A673 (cell line): ENCODE data around the gene MTCH1. TPM values are rescaled to one million over a fixed set of nuclear protein-coding genes. Genes with fewer than 3 reads are reported as not detected.

Source experiments
- BruUV-seq: library from RNA; stranded (reverse); fragments of 400-500 nt; replicated peaks from 2 replicates; lab custom pipeline; 2021; lab: Mats Ljungman, UMichigan
- CTCF ChIA-PET: fragments of 300-600 bp; sonication (Branson Sonifier 250); formaldehyde crosslinking; loops from one replicate; lab custom pipeline; 2022; ENCODE audit warnings: antibody characterized with exemption; lab: Charles Lee
- POLR2A ChIA-PET: fragments of 300-600 bp; sonication (Branson Sonifier 250); formaldehyde crosslinking; loops from one replicate; lab custom pipeline; 2022; ENCODE audit warnings: antibody characterized with exemption; ENCODE audit not compliant: low non-redundant PET; lab: Charles Lee
- DNase-seq: peaks from one replicate; pipeline ENCODE4 v3.0.0-alpha.2; 2015; ENCODE audit warnings: low spot score
- H3K27ac ChIP-seq: fragments of 200-600 bp; sonication (generic); 2 replicates; pipeline ENCODE4 v1.5.1; 2016; ENCODE audit warnings: mixed run types, low read depth, mild to moderate bottlenecking, mixed read lengths, antibody characterized with exemption, low read length; ENCODE audit not compliant: poor library complexity, severe bottlenecking
- H3K27me3 ChIP-seq: fragments of 200-600 bp; sonication (generic); replicated peaks from 2 replicates; pipeline ENCODE4 v1.6.1; 2017; ENCODE audit warnings: mixed run types, low read depth, mild to moderate bottlenecking, mixed read lengths, antibody characterized with exemption, low read length; ENCODE audit not compliant: insufficient read depth, poor library complexity
- H3K36me3 ChIP-seq: fragments of 200-600 bp; sonication (generic); 2 replicates; pipeline ENCODE4 v1.6.1; 2016; ENCODE audit warnings: mixed run types, mild to moderate bottlenecking, mixed read lengths, antibody characterized with exemption, low read length; ENCODE audit not compliant: insufficient read depth, poor library complexity, severe bottlenecking
- H3K4me1 ChIP-seq: fragments of 200-600 bp; sonication (generic); 2 replicates; pipeline ENCODE4 v1.6.1; 2017; ENCODE audit warnings: mixed run types, mild to moderate bottlenecking, mixed read lengths, antibody characterized with exemption, low read length; ENCODE audit not compliant: insufficient read depth, poor library complexity, severe bottlenecking
- H3K4me3 ChIP-seq: fragments of 200-600 bp; sonication (generic); 2 replicates; pipeline ENCODE4 v1.5.1; 2016; ENCODE audit warnings: low read depth, mixed run types, mild to moderate bottlenecking, mixed read lengths, low read length; ENCODE audit not compliant: poor library complexity, severe bottlenecking
- H3K9me3 ChIP-seq: fragments of 200-600 bp; sonication (generic); 2 replicates; pipeline ENCODE4 v1.6.1; 2016; ENCODE audit warnings: mixed run types, low read depth, mild to moderate bottlenecking, mixed read lengths, antibody characterized with exemption, low read length; ENCODE audit not compliant: poor library complexity, severe bottlenecking
- EZH2 ChIP-seq: fragments of 200-600 bp; sonication (generic); IDR thresholded peaks from 2 replicates; pipeline ENCODE4 v1.6.1; 2017; ENCODE audit warnings: borderline replicate concordance, low read depth, mild to moderate bottlenecking, mixed read lengths, antibody characterized with exemption, low read length; ENCODE audit not compliant: poor library complexity, severe bottlenecking
- intact Hi-C: fragments of 100-400 bp; cut with micrococcal nuclease; formaldehyde crosslinking; loops from one replicate; pipeline ENCODE4 v1.10.0; 2022; ENCODE audit not compliant: unreplicated experiment
- total RNA-seq: library from RNA; stranded (reverse); gene quantifications from 2 replicates; pipeline ENCODE4 v1.2.3, GENCODE V29; 2021
- TF ChIP-seq, protein P1 (sequence below): fragments of 300-800, 200-600 bp; sonication (generic); conservative IDR thresholded peaks from 2 replicates; pipeline ENCODE4 v1.5.1; 2017; ENCODE audit warnings: low read depth, mild to moderate bottlenecking, antibody characterized with exemption, low read length, moderate library complexity, mixed read lengths

MTCH1 gene
- total RNA-seq, 1 experiment from 2014 or later, result 242 TPM

DNA sequence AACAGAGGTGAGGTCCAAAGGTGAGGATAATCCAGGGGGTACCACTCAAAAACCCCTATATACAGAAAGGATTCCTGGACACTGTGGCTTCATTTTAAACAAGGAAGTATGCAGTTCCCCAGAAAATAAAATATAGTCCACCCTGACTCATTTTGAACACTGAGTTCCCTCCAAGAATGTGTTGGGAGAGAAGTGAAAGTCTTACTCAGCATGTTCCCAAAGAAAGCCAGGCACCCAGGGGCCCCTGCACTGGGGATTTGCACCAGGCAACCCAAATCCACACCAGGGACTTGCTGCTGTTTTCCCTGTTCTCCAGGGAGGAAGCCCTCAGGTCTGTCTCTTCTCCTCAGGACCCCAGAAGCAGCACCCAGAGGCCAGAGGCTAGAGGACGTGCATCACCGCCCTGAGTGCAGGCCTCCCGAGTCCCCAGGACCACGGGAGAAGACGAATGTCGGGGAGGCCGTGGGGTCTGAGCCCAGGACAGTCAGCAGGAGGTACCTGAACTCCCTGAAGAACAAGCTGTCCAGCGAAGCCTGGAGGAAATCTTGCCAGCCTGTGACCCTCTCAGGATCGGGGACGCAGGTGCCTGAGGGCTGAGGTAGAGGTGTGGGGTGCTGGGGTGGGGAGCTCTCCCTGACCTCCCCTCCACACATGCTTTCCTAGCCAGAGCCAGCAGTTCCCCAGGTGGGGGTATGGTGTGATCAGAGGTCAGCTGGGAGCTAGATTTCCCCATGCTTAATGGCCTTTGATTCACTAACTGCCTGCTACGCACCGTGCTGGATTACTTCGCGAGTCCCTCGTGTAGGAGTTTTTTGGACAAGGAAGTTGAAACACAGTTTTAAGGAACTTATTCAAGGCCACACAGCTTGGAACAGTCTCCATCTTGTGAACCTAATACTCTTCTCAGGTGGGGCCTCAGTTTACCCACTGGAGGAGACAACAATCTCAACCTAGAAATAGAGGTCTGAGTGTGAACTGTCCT lies 22.8 kb upstream of the MTCH1 start:
- ChIA-PET POLR2A (no interaction called here), CTCF (no interaction called here)
- Histone ChIP-seq H3K9me3 (no peaks in the 10 kb centered on the region), H3K36me3 (no peaks in the 10 kb centered on the region), H3K27me3 (no peaks in the 10 kb centered on the region), H3K4me3 (no peak overlapping the region), H3K27ac (no peak overlapping the region), H3K4me1 (no peaks in the 10 kb centered on the region)
- intact Hi-C loops, result no loop called here
- no TSS peak for BruUV-seq
- DNase-seq, result no peak
- TF ChIP-seq, protein P1, sequence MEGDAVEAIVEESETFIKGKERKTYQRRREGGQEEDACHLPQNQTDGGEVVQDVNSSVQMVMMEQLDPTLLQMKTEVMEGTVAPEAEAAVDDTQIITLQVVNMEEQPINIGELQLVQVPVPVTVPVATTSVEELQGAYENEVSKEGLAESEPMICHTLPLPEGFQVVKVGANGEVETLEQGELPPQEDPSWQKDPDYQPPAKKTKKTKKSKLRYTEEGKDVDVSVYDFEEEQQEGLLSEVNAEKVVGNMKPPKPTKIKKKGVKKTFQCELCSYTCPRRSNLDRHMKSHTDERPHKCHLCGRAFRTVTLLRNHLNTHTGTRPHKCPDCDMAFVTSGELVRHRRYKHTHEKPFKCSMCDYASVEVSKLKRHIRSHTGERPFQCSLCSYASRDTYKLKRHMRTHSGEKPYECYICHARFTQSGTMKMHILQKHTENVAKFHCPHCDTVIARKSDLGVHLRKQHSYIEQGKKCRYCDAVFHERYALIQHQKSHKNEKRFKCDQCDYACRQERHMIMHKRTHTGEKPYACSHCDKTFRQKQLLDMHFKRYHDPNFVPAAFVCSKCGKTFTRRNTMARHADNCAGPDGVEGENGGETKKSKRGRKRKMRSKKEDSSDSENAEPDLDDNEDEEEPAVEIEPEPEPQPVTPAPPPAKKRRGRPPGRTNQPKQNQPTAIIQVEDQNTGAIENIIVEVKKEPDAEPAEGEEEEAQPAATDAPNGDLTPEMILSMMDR, result no peak
- TF ChIP-seq EZH2, result no peak

DNA sequence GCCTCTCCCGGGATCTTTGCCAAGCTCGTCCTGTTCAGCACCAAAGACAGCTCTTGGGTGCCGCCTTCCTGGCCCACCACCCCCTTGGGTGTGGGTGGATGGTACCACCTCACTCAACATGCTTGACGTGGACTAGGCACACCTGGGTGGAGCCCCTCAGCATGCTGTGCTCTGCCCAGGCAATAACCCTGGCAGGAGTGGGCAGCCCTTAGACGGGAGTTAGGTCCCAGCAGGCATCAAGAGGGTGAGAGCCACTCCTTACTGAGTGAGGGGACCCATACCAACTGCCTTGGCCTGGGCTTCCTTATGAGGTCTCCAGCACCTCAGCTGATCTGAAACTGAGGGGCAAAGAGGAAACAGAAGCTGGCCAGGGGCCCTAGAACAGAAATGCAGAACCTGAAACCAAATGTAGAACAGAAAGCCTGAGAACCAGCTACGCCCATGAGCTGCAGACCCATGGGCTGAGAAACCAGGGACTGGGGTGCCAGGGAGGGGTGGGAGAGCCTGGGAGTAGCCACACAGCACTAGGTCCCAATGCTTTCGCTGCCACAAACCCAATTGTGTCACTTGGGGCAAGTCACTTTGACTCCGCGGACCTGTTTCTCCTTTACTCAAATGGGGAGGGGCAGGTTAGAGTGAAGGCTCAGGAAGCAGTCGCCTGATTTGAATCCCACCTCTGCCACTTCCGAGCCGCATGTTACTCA lies 21.5 kb upstream of the MTCH1 start:
- no peak for DNase-seq
- CTCF ChIA-PET, result interaction anchor here (1.3 kb wide), 1 partner anchor 11 kb away, joined by 6 read pairs; no protein-coding TSS in a partner anchor
- no peaks in the 10 kb centered on the region for H3K27me3 ChIP-seq
- no peak for TF ChIP-seq EZH2
- TF ChIP-seq, protein P1, result no peak
- no peaks in the 10 kb centered on the region for H3K36me3 ChIP-seq
- POLR2A ChIA-PET, result no interaction called here
- H3K27ac ChIP-seq, result no peak overlapping the region
- H3K9me3 ChIP-seq, result no peaks in the 10 kb centered on the region
- no peak overlapping the region for H3K4me3 ChIP-seq
- no TSS peak for BruUV-seq
- intact Hi-C loops, result no loop called here
- H3K4me1 ChIP-seq, result no peaks in the 10 kb centered on the region

GRCh38 chr6:37006793-37007339 lies 20.9 kb upstream of the MTCH1 start:
- Histone ChIP-seq H3K4me1 (no peaks in the 10 kb centered on the region), H3K4me3 (no peak overlapping the region), H3K9me3 (no peaks in the 10 kb centered on the region), H3K27ac (no peak overlapping the region), H3K27me3 (no peaks in the 10 kb centered on the region), H3K36me3 (no peaks in the 10 kb centered on the region)
- TF ChIP-seq EZH2, result no peak
- TF ChIP-seq, protein P1, result no peak
- intact Hi-C loops, result no loop called here
- ChIA-PET POLR2A (no interaction called here), CTCF (interaction anchor here (1.3 kb wide), 1 partner anchor 11 kb away, joined by 6 read pairs; no protein-coding TSS in a partner anchor)
- BruUV-seq, result no TSS peak
- DNase-seq, result no peak
